Adrenal gland (tissue), 12 donors: Measurements from ENCODE around the gene ING5. TPM values are rescaled to one million over a fixed set of nuclear protein-coding genes. Genes with fewer than 3 reads are reported as not detected.

ENCODE experiments used
- DNase-seq, 7 donors: peaks; one replicate each; pipeline ENCODE4 v3.0.0-alpha.2; 2019 to 2020
- H3K27ac ChIP-seq, 5 donors: fragments of 200-600 bp; sonication (generic) in 4 of 5; 1 replicate in 3 of 5; 2 replicates in 2 of 5; pipeline versions ENCODE4 v1.5.1 to v1.8.0; 2016 to 2020; ENCODE audit warnings: mild to moderate bottlenecking in 1 of 5
- H3K27me3 ChIP-seq: fragments of 200-600 bp; 2 replicates; pipeline ENCODE4 v1.8.0; 2021
- H3K36me3 ChIP-seq, 2 donors: fragments of 200-600 bp; replicated peaks in 1 of 2; 1 replicate in 1 of 2; 2 replicates in 1 of 2; pipeline versions ENCODE4 v1.5.1 to v1.8.0; 2018 to 2022
- H3K4me1 ChIP-seq, 2 donors: fragments of 200-600 bp; replicated peaks in 1 of 2; 1 replicate in 1 of 2; 2 replicates in 1 of 2; pipeline versions ENCODE4 v1.5.1 to v1.8.0; 2018 to 2021
- H3K4me3 ChIP-seq, 4 donors: fragments of 200-600 bp; sonication (generic) in 3 of 4; one replicate each; pipeline ENCODE4 v1.5.1; 2016 to 2018
- H3K9me3 ChIP-seq, 3 donors: fragments of 200-600 bp; sonication (generic) in 1 of 3; replicated peaks in 1 of 3; 1 replicate in 2 of 3; 2 replicates in 1 of 3; pipeline versions ENCODE4 v1.5.1 to v1.8.0; 2016 to 2021
- POLR2A ChIP-seq, 2 donors: fragments of 450-650 bp; IDR thresholded peaks; one replicate each; pipeline ENCODE4 v1.6.1; 2017; ENCODE audit warnings: antibody characterized with exemption in 2 of 2, mild to moderate bottlenecking in 2 of 2, moderate library complexity in 1 of 2
- whole genome bisulfite sequencing, 4 donors: extraction: QIAGEN DNeasy Blood & Tissue Kit in 2 of 4; methylation state at CpG; one replicate each; pipeline versions ENCODE4 v1.1.5 to v1.1.7; 2013 to 2017; 5-methylcytosine and 5-hydroxymethylcytosine counted together
- intact Hi-C, 2 donors: fragments of 100-400 bp; cut with DNase I; formaldehyde crosslinking; loops; one replicate each; pipeline versions ENCODE4 v1.14.1 to v1.15.0; 2022 to 2023
- polyA plus RNA-seq, 3 donors: library from polyadenylated mRNA; stranded (reverse); fragments of 200-250 nt in 2 of 3; fragments of 350-450 nt in 1 of 3; fragmentation: Illumina TruSeq in 1 of 3; extraction: RNeasy Lipid Tissue Mini Kit (QIAGEN cat#74804) in 1 of 3; gene quantifications; one replicate each; pipeline ENCODE4 v1.2.3, GENCODE V29; 2013 to 2014
- total RNA-seq, 9 donors: library from RNA; depleted of rRNA in 4 of 9; stranded (reverse); fragments of >200 nt in 4 of 9; fragments of 120-200 nt in 1 of 9; fragmentation: NEBNext Ultra II Directional in 1 of 9; extraction: Animal tissue kit (Norgen Biotek cat#: 25700) in 1 of 9; gene quantifications; one replicate each; pipeline versions ENCODE4 v1.1.0 to v1.2.4, GENCODE V29; 2013 to 2023
- TF ChIP-seq, protein P1 (sequence below), 6 experiments: fragments of 450-650 bp in 4 of 6; fragments of 200-600 bp in 2 of 6; sonication (generic) in 1 of 6; IDR thresholded peaks; 1 replicate in 5 of 6; 2 replicates in 1 of 6; pipeline versions ENCODE4 v1.5.1 to v1.8.0; 2016 to 2021; ENCODE audit warnings: antibody characterized with exemption in 6 of 6, mild to moderate bottlenecking in 2 of 6, moderate library complexity in 1 of 6
- donor health status: healthy with polysubstance abuse.
- donor health status: Bipolar disorder and iron deficiency.
- donor health status: DM: yes; HTN: yes; CAD: no.
- donor health status: DM: no; HTN: no; CAD: no.
- donor health status: DM: no; HTN: no; CAD: no.
- donor health status: DM: yes; HTN: yes; CAD: no.

ING5 gene
- total and polyA plus RNA-seq, 12 donors, result 13.3 to 83.1 (median 31.7) TPM

DNA sequence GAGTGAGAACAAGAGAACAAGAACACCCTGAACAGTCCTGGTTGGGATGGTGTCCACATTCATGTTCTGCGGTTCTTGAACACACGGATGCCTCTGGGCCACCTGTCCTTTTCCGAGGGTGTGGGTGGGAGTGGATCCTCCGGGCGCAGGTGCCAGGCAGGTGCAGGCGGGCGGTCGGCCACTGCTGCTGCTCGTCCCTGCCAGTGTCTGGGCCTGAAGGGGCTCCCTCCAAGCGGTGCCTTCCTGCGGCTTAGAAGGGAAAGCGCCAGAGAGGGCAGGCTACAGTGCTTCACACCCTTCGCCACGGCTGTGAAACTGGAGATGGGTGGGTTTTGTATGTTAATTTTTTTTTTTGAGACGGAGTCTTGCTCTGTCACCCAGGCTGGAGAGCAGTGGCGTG lies 24.6 kb downstream of the ING5 start:
- Histone ChIP-seq H3K9me3 (no peaks in the 10 kb centered on the region), H3K27me3 (no peaks in the 10 kb centered on the region), H3K4me1 (no peaks in the 10 kb centered on the region), H3K27ac (no peak overlapping the region), H3K4me3 (no peak overlapping the region), H3K36me3 (peaks cover 0 to 7% of the 10 kb centered on the region in 2 donors)
- TF ChIP-seq, protein P1, sequence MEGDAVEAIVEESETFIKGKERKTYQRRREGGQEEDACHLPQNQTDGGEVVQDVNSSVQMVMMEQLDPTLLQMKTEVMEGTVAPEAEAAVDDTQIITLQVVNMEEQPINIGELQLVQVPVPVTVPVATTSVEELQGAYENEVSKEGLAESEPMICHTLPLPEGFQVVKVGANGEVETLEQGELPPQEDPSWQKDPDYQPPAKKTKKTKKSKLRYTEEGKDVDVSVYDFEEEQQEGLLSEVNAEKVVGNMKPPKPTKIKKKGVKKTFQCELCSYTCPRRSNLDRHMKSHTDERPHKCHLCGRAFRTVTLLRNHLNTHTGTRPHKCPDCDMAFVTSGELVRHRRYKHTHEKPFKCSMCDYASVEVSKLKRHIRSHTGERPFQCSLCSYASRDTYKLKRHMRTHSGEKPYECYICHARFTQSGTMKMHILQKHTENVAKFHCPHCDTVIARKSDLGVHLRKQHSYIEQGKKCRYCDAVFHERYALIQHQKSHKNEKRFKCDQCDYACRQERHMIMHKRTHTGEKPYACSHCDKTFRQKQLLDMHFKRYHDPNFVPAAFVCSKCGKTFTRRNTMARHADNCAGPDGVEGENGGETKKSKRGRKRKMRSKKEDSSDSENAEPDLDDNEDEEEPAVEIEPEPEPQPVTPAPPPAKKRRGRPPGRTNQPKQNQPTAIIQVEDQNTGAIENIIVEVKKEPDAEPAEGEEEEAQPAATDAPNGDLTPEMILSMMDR (IDR thresholded peaks at IDR 0.05), result no peak
- no peak for TF ChIP-seq POLR2A (IDR thresholded peaks at IDR 0.05)
- WGBS, 4 donors, result 91 to 95% (median 94%) methylated on average over 11 to 16 of the region's 16 CpGs
- no peak for DNase-seq
- intact Hi-C loops, result loop anchor here in 1 of 2 donors (10.0 kb wide), 1 partner anchor 148 kb away; no protein-coding TSS in a partner anchor

DNA sequence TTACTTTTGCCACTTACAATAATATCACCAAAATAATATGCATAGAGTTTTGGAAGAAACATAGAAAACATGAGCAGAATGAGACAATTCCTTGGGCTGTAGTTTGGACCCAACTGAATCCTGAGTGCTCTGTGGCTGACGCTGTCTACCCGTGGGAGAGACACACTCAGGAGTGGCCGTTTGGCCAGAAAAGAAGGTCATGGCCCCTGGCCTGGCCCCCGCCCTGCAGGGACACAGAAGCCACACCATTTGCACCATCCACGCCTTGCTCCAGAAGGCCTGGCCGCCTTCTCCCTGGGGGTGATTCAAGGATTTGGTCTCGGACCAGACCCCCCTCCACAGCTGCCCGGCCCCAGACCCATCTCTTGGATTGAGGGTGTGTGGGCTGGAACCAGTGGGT lies 26.2 kb downstream of the ING5 start:
- Histone ChIP-seq H3K9me3 (no peaks in the 10 kb centered on the region), H3K4me3 (no peak overlapping the region), H3K36me3 (peaks cover 0 to 2% of the 10 kb centered on the region in 2 donors), H3K27me3 (no peaks in the 10 kb centered on the region), H3K27ac (peak overlapping the region in 1 of 5 donors; percentile 1), H3K4me1 (no peaks in the 10 kb centered on the region)
- DNase-seq, result no peak
- no peak for TF ChIP-seq POLR2A (IDR thresholded peaks at IDR 0.05)
- TF ChIP-seq, protein P1 (IDR thresholded peaks at IDR 0.05), result no peak
- intact Hi-C loops, result loop anchor here in 1 of 2 donors (10.0 kb wide), 1 partner anchor 147 kb away; no protein-coding TSS in a partner anchor
- WGBS, 4 donors, result 49 to 93% (median 80%) methylated on average over 2 to 8 of the region's 8 CpGs

DNA sequence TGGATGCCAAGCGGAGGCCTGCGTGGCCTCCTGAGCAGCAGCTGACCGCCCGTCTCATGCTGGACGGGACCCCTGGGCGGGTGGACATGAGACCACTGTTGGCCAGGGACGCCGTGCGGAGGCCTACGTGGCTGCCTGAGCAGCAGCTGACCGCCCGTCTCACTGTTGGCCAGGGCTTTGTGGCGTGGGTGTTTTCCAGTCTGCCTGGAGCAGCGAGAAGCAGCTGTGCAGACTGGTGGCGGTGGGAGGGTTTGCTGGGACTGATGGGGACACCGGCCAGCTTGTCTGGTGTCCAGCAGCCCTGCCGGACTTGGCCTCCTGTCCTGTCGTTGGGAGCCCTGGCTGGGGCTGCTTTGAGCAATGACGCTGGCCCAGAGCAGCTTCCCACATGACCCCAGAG lies 26.8 kb downstream of the ING5 start:
- WGBS, 4 donors, result 76 to 90% (median 88%) methylated on average over 12 to 19 of the region's 19 CpGs
- TF ChIP-seq, protein P1 (IDR thresholded peaks at IDR 0.05), result no peak
- no peak for TF ChIP-seq POLR2A (IDR thresholded peaks at IDR 0.05)
- H3K27me3 ChIP-seq, result no peaks in the 10 kb centered on the region
- H3K4me3 ChIP-seq, result no peak overlapping the region
- intact Hi-C loops, result loop anchor here in 1 of 2 donors (10.0 kb wide), 1 partner anchor 146 kb away; no protein-coding TSS in a partner anchor
- H3K9me3 ChIP-seq, result no peaks in the 10 kb centered on the region
- no peaks in the 10 kb centered on the region for H3K4me1 ChIP-seq
- H3K36me3 ChIP-seq, result no peaks in the 10 kb centered on the region
- DNase-seq, result no peak
- H3K27ac ChIP-seq, result peak overlapping the region in 1 of 5 donors; percentile 1

DNA sequence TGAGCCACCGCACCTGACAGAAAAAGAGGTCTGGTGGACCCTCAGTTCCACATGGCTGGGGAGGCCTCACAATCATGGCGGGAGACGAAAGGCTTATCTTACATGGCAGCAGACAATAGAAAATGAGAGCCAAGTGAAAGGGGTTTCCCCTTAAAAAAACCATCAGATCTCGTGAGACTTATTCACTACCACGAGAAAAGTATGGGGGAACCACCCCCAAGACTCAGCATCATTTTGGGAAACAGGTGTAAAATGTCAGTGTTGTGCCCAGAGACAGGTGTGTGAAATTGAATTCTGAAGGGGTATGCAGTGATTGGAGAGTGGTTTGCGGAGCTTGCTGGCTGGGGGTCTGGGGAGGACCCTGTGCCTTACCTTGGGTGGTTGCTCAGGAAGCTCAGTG lies 28.0 kb downstream of the ING5 start:
- no peak overlapping the region for H3K4me3 ChIP-seq
- no peaks in the 10 kb centered on the region for H3K9me3 ChIP-seq
- WGBS, 4 donors, result 88 to 95% (median 93%) methylated on average over 6 of the region's 6 CpGs
- no peak for DNase-seq
- intact Hi-C loops, result loop anchor here (10.0 kb wide), 1 partner anchor 145 kb away; no protein-coding TSS in a partner anchor
- H3K4me1 ChIP-seq, result peaks cover 0 to 4% of the 10 kb centered on the region in 2 donors
- TF ChIP-seq, protein P1 (IDR thresholded peaks at IDR 0.05), result no peak
- no peak for TF ChIP-seq POLR2A (IDR thresholded peaks at IDR 0.05)
- H3K36me3 ChIP-seq, result no peaks in the 10 kb centered on the region
- H3K27ac ChIP-seq, result no peak overlapping the region
- H3K27me3 ChIP-seq, result no peaks in the 10 kb centered on the region
